H1 (cell line): Measurements from ENCODE around the gene AIMP1. TPM values are rescaled to one million over a fixed set of nuclear protein-coding genes. Genes with fewer than 3 reads are reported as not detected.

ENCODE experiments used
- CTCF ChIA-PET: fragments of 300-600 bp; sonication (Branson Sonifier 250); formaldehyde crosslinking; loops from one replicate; lab custom pipeline; 2021; ENCODE audit not compliant: partially characterized antibody; lab: Charles Lee
- POLR2A ChIA-PET: fragments of 300-600 bp; sonication (Branson Sonifier 250); formaldehyde crosslinking; loops from one replicate; lab custom pipeline; 2021; ENCODE audit warnings: inconsistent platforms; ENCODE audit not compliant: partially characterized antibody; lab: Charles Lee
- DNase-seq, 2 experiments: peaks; one replicate each; pipeline versions ENCODE4 v3.0.0 to v3.0.0-alpha.2; 2010 to 2022; ENCODE audit warnings: low spot score in 2 of 2, low read depth in 1 of 2, mixed read lengths in 1 of 2
- FAIRE-seq: peaks from 2 replicates; lab custom pipeline; 2011; peaks lifted over from hg19 to GRCh38; lab: Jason Lieb, UNC
- H2AFZ ChIP-seq: 2 replicates; pipeline ENCODE4 v1.8.1; 2012; ENCODE audit warnings: low read length, inconsistent platforms
- H2AK5ac ChIP-seq: 2 replicates; pipeline ENCODE4 v1.6.1; 2013; ENCODE audit warnings: low read depth, low read length
- H2BK120ac ChIP-seq: replicated peaks from 2 replicates; pipeline ENCODE3; 2013; ENCODE audit warnings: low read depth, low read length, inconsistent platforms
- H2BK12ac ChIP-seq: 2 replicates; pipeline ENCODE4 v1.6.1; 2013; ENCODE audit warnings: low read depth, low read length
- H2BK15ac ChIP-seq: 2 replicates; pipeline ENCODE4 v1.6.1; 2013; ENCODE audit warnings: low read length
- H2BK20ac ChIP-seq: 2 replicates; pipeline ENCODE4 v1.6.1; 2013; ENCODE audit warnings: low read length
- H2BK5ac ChIP-seq: 2 replicates; pipeline ENCODE4 v1.6.1; 2013; ENCODE audit warnings: low read depth, low read length
- H3K14ac ChIP-seq: 2 replicates; pipeline ENCODE4 v1.6.1; 2013; ENCODE audit warnings: inconsistent platforms; ENCODE audit not compliant: insufficient read length
- H3K18ac ChIP-seq: 2 replicates; pipeline ENCODE4 v1.6.1; 2013; ENCODE audit warnings: low read length; ENCODE audit errors: extremely low read depth
- H3K23ac ChIP-seq: 2 replicates; pipeline ENCODE4 v1.6.1; 2013; ENCODE audit warnings: inconsistent platforms; ENCODE audit not compliant: insufficient read length
- H3K23me2 ChIP-seq: 2 replicates; pipeline ENCODE4 v1.6.1; 2013; ENCODE audit warnings: low read depth, low read length
- H3K27ac ChIP-seq: 2 replicates; pipeline ENCODE4 v1.6.1; 2011; ENCODE audit warnings: low read depth, low read length, inconsistent platforms
- H3K27me3 ChIP-seq, 4 experiments: replicated peaks in 1 of 4; 1 replicate in 1 of 4; 2 replicates in 3 of 4; pipeline versions ENCODE4 v1.6.1 to v1.8.1; 2011 to 2013; ENCODE audit warnings: low read length in 3 of 4, mild to moderate bottlenecking in 3 of 4, inconsistent platforms in 2 of 4, mixed read lengths in 2 of 4, moderate library complexity in 1 of 4; ENCODE audit not compliant: control insufficient read depth in 3 of 4, insufficient read depth in 3 of 4; ENCODE audit errors: extremely low read depth in 1 of 4
- H3K36me3 ChIP-seq, 4 experiments: 2 replicates each; pipeline versions ENCODE4 v1.6.1 to v1.8.1; 2011 to 2013; ENCODE audit warnings: mild to moderate bottlenecking in 4 of 4, low read length in 3 of 4, moderate library complexity in 2 of 4, control low read depth in 1 of 4, inconsistent platforms in 1 of 4; ENCODE audit not compliant: insufficient read depth in 4 of 4, control insufficient read depth in 2 of 4
- H3K4ac ChIP-seq: replicated peaks from 2 replicates; pipeline ENCODE3; 2013; ENCODE audit warnings: low read length, low read depth, mixed read lengths, inconsistent platforms; ENCODE audit not compliant: insufficient read length
- H3K4me1 ChIP-seq, 4 experiments: replicated peaks in 1 of 4; 1 replicate in 1 of 4; 2 replicates in 3 of 4; pipeline versions ENCODE4 v1.6.1 to v1.8.1; 2011 to 2013; ENCODE audit warnings: low read length in 3 of 4, inconsistent platforms in 2 of 4, mixed read lengths in 1 of 4; ENCODE audit not compliant: insufficient read depth in 4 of 4, control insufficient read depth in 3 of 4
- H3K4me2 ChIP-seq, 2 experiments: 2 replicates each; pipeline versions ENCODE4 v1.6.1 to v1.8.1; 2011 to 2013; ENCODE audit warnings: low read depth in 2 of 2, low read length in 2 of 2, control low read depth in 1 of 2, inconsistent platforms in 1 of 2, mild to moderate bottlenecking in 1 of 2; ENCODE audit not compliant: insufficient read depth in 1 of 2
- H3K4me3 ChIP-seq, 4 experiments: fragments of 200-600, 300-600 bp in 1 of 4; sonication (generic), shearing (Covaris generic), sonication (Bioruptor Twin) in 1 of 4; 2 replicates each; pipeline versions ENCODE4 v1.5.1 to v1.8.1; 2011 to 2016; ENCODE audit warnings: low read length in 4 of 4, low read depth in 3 of 4, control low read depth in 2 of 4, inconsistent platforms in 2 of 4, mild to moderate bottlenecking in 2 of 4, mixed read lengths in 1 of 4, moderate library complexity in 1 of 4; ENCODE audit not compliant: insufficient read depth in 2 of 4; ENCODE audit errors: extremely low read depth in 1 of 4
- H3K56ac ChIP-seq: replicated peaks from 2 replicates; pipeline ENCODE3; 2013; ENCODE audit warnings: low read depth, mild to moderate bottlenecking, mixed read lengths, low read length, inconsistent platforms; ENCODE audit not compliant: insufficient read length
- H3K79me1 ChIP-seq: 2 replicates; pipeline ENCODE4 v1.6.1; 2013; ENCODE audit warnings: low read depth, low read length, control low read depth
- H3K79me2 ChIP-seq, 2 experiments: 2 replicates each; pipeline versions ENCODE4 v1.6.1 to v1.8.1; 2012 to 2013; ENCODE audit warnings: low read length in 2 of 2, mild to moderate bottlenecking in 2 of 2, inconsistent platforms in 1 of 2; ENCODE audit not compliant: insufficient read depth in 2 of 2, control insufficient read depth in 1 of 2
- H3K9ac ChIP-seq, 4 experiments: replicated peaks in 1 of 4; 1 replicate in 1 of 4; 2 replicates in 3 of 4; pipeline versions ENCODE4 v1.6.1 to v1.8.1; 2011 to 2013; ENCODE audit warnings: low read depth in 3 of 4, low read length in 3 of 4, control low read depth in 2 of 4, mild to moderate bottlenecking in 2 of 4, moderate library complexity in 2 of 4, inconsistent platforms in 1 of 4; ENCODE audit errors: extremely low read depth in 1 of 4
- H3K9me3 ChIP-seq, 2 experiments: 2 replicates each; pipeline versions ENCODE4 v1.6.1 to v1.8.1; 2012 to 2013; ENCODE audit warnings: mild to moderate bottlenecking in 2 of 2, moderate library complexity in 2 of 2, control low read depth in 1 of 2, inconsistent platforms in 1 of 2, low read depth in 1 of 2, low read length in 1 of 2, mixed read lengths in 1 of 2; ENCODE audit not compliant: insufficient read depth in 2 of 2
- H4K20me1 ChIP-seq, 2 experiments: replicated peaks in 1 of 2; 2 replicates each; pipeline versions ENCODE3 to v1.8.1; 2011 to 2013; ENCODE audit warnings: inconsistent platforms in 2 of 2, low read length in 2 of 2, mild to moderate bottlenecking in 1 of 2; ENCODE audit not compliant: insufficient read depth in 2 of 2, control insufficient read depth in 1 of 2
- H4K5ac ChIP-seq: 2 replicates; pipeline ENCODE4 v1.6.1; 2013; ENCODE audit warnings: low read length, low read depth, mixed read lengths, inconsistent platforms; ENCODE audit not compliant: insufficient read length
- H4K8ac ChIP-seq: 2 replicates; pipeline ENCODE4 v1.8.0; 2013; ENCODE audit warnings: mild to moderate bottlenecking, moderate library complexity, low read length, inconsistent platforms; ENCODE audit not compliant: insufficient read depth; ENCODE audit errors: extremely low read depth
- H4K91ac ChIP-seq: replicated peaks from 2 replicates; pipeline ENCODE3; 2013; ENCODE audit warnings: low read length, mixed read lengths, inconsistent platforms; ENCODE audit not compliant: insufficient read length
- BRCA1 ChIP-seq: IDR thresholded peaks from 2 replicates; pipeline ENCODE4 v1.6.1; 2012; ENCODE audit warnings: low read depth, low read length, improper control_type of control experiment
- EP300 ChIP-seq, 2 experiments: IDR thresholded peaks; 1 replicate in 1 of 2; 2 replicates in 1 of 2; pipeline ENCODE4 v1.6.1; 2011 to 2012; ENCODE audit warnings: low read depth in 2 of 2, low read length in 2 of 2, mild to moderate bottlenecking in 2 of 2, borderline replicate concordance in 1 of 2, inconsistent platforms in 1 of 2, moderate library complexity in 1 of 2
- HDAC2 ChIP-seq, 2 experiments: fragments of 300-600 bp in 1 of 2; sonication (generic) in 1 of 2; IDR thresholded peaks; 2 replicates each; pipeline ENCODE4 v1.6.1; 2011 to 2012; ENCODE audit warnings: low read depth in 2 of 2, low read length in 2 of 2, mild to moderate bottlenecking in 2 of 2, moderate library complexity in 2 of 2, borderline replicate concordance in 1 of 2, inconsistent platforms in 1 of 2
- JUND ChIP-seq: IDR thresholded peaks from 2 replicates; pipeline ENCODE4 v1.6.1; 2011; ENCODE audit warnings: mild to moderate bottlenecking, improper control_type of control experiment, low read length
- KDM4A ChIP-seq: IDR thresholded peaks from one replicate; pipeline ENCODE4 v1.7.1; 2012; ENCODE audit warnings: low read depth, mild to moderate bottlenecking, moderate library complexity, low read length, inconsistent platforms; ENCODE audit not compliant: severe bottlenecking
- KDM5A ChIP-seq: fragments of 200-600 bp; IDR thresholded peaks from 2 replicates; pipeline ENCODE4 v1.7.1; 2012; ENCODE audit warnings: mild to moderate bottlenecking, low read length, inconsistent platforms, mixed read lengths
- MAFK ChIP-seq: IDR thresholded peaks from 2 replicates; pipeline ENCODE4 v1.6.1; 2012; ENCODE audit warnings: low read depth, mild to moderate bottlenecking, improper control_type of control experiment, low read length
- POLR2AphosphoS5 ChIP-seq: IDR thresholded peaks from 2 replicates; pipeline ENCODE4 v1.6.1; 2011; ENCODE audit warnings: low read depth, low read length
- RAD21 ChIP-seq, 2 experiments: IDR thresholded peaks in 1 of 2; conservative IDR thresholded peaks in 1 of 2; 2 replicates each; pipeline ENCODE4 v1.6.1; 2011; ENCODE audit warnings: low read depth in 2 of 2, low read length in 2 of 2, improper control_type of control experiment in 1 of 2, inconsistent platforms in 1 of 2, mild to moderate bottlenecking in 1 of 2, moderate library complexity in 1 of 2
- SRF ChIP-seq: IDR thresholded peaks from 2 replicates; pipeline ENCODE4 v1.6.1; 2011; ENCODE audit warnings: mild to moderate bottlenecking, low read depth, low read length, moderate library complexity
- TEAD4 ChIP-seq: IDR thresholded peaks from 2 replicates; pipeline ENCODE4 v1.6.1; 2012; ENCODE audit warnings: low read depth, low read length, inconsistent platforms, mixed read lengths
- USF2 ChIP-seq: IDR thresholded peaks from 2 replicates; pipeline ENCODE4 v1.6.1; 2011; ENCODE audit warnings: low read length, improper control_type of control experiment
- WGBS, 2 experiments: shearing (Covaris generic) in 1 of 2; methylation state at CpG; one replicate each; pipeline versions ENCODE4 v1.1.6 to v1.1.7; 2013 to 2015; ENCODE audit warnings: low lambda C conversion rate in 2 of 2, mixed read lengths in 2 of 2, inconsistent platforms in 1 of 2, low coverage in 1 of 2, missing lambda C conversion rate in 1 of 2; ENCODE audit not compliant: insufficient replicate concordance in 2 of 2, insufficient coverage in 1 of 2, insufficient read length in 1 of 2; ENCODE audit errors: extremely low coverage in 1 of 2, missing lambda C conversion rate in 1 of 2; 5-methylcytosine and 5-hydroxymethylcytosine counted together
- polyA plus RNA-seq, 7 experiments: library from polyadenylated mRNA; depleted of rRNA in 3 of 7; stranded (reverse) in 5 of 7; unstranded in 2 of 7; fragments of >200 nt in 5 of 7; fragments of 200-250 nt in 2 of 7; gene quantifications; 1 replicate in 5 of 7; 2 replicates in 1 of 7; 4 replicates in 1 of 7; pipeline versions ENCODE4 v1.2.1 to v1.2.3, GENCODE V29; 2011 to 2013; ENCODE audit warnings: missing spikeins in 2 of 7, mixed read lengths in 2 of 7
- total RNA-seq: library from RNA; stranded (reverse); fragmentation: NEBNext Ultra II Directional; extraction: Animal tissue kit (Norgen Biotek cat#: 25700); gene quantifications from 2 replicates; pipeline ENCODE4 v1.2.1, GENCODE V29; 2021

The AIMP1 gene
- total and polyA plus RNA-seq, 2 of the 8 experiments (the other 6 are each of a cell fraction or from before 2014, with no cell fraction given) = 7.9 to 54.6 TPM

DNA sequence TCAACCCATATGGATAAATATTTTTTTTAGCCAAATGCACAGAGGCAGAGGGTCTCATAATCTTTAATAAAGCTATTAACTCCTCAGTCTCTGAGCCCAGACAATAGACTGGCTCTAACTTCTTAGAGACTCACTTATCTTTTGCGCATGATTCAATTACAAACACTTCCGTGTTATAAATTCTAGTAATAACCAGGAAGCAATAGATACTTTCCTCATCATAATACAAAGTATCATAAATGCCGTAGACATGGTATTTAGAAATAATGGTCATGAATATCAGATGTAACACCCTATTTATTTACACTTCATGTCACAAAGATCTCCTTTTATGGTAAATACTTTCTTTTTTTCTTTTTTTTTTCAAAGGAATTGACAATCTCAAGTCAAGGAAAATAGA is 56.7 kb downstream of the AIMP1 start:
- Histone ChIP-seq H3K18ac (no peak overlapping the region), H3K79me2 (no peaks in the 10 kb centered on the region), H3K14ac (no peak overlapping the region), H3K36me3 (no peaks in the 10 kb centered on the region), H2BK20ac (no peak overlapping the region), H3K9me3 (no peaks in the 10 kb centered on the region), H4K8ac (no peak overlapping the region), H3K4me2 (no peak overlapping the region), H2BK5ac (no peak overlapping the region), H3K23me2 (no peaks in the 10 kb centered on the region), H4K91ac (no peak overlapping the region), H2BK120ac (no peak overlapping the region), H3K79me1 (no peaks in the 10 kb centered on the region), H3K4ac (no peak overlapping the region), H2BK12ac (no peak overlapping the region), H4K5ac (no peak overlapping the region), H2AFZ (no peak overlapping the region), H3K9ac (no peak overlapping the region), H3K4me1 (no peaks in the 10 kb centered on the region), H4K20me1 (no peaks in the 10 kb centered on the region), H2BK15ac (no peak overlapping the region), H3K27ac (no peak overlapping the region), H3K27me3 (no peaks in the 10 kb centered on the region), H2AK5ac (no peak overlapping the region), H3K23ac (no peak overlapping the region), H3K4me3 (no peak overlapping the region), H3K56ac (no peak overlapping the region)
- CTCF ChIA-PET = interaction anchor here (0.8 to 1.4 kb wide), 2 partner anchors 128 to 436 kb away, joined by 3 to 4 read pairs; no protein-coding TSS in a partner anchor
- no peak for FAIRE-seq
- no peak for DNase-seq
- 96% methylated on average over 3 of the region's 3 CpGs; no CpG with 5 or more reads in 1 of the 2 experiments for WGBS, 2 experiments
- POLR2A ChIA-PET = no interaction called here
- TF ChIP-seq MAFK (no peak), EP300 (IDR thresholded peaks at IDR 0.05; ENCODE audit: borderline replicate concordance in 1 of 2, low read depth in 2 of 2, low read length in 2 of 2) (no peak), POLR2AphosphoS5 (no peak), JUND (no peak), BRCA1 (no peak), HDAC2 (IDR thresholded peaks at IDR 0.05; ENCODE audit: borderline replicate concordance in 1 of 2, low read depth in 2 of 2, low read length in 2 of 2) (no peak), TEAD4 (no peak), USF2 (no peak), RAD21 (IDR thresholded peaks at IDR 0.05 in 1 of 2, conservative IDR thresholded peaks at IDR 0.05 in 1 of 2; ENCODE audit: low read depth in 2 of 2, low read length in 2 of 2) (no peak), KDM4A (no peak), SRF (no peak), KDM5A (no peak)
